ENCODE data around the gene OR5AN1. TPM values are rescaled to one million over a fixed set of nuclear protein-coding genes. Genes with fewer than 3 reads are reported as not detected.

The OR5AN1 gene
- total RNA-seq, 1 donor from 2014 or later = not detected

- no peak for ATAC-seq
- DNase-seq (ENCODE audit: low spot score) = no peak
Observed at GRCh38 chr11:59418156-59418555, 59.5 kb downstream of the OR5AN1 start.

Other genes with a start within 250 kb of the OR5AN1 start
- gene FAM111A, start 216.0 kb upstream of the OR5AN1 start, total RNA-seq = 9.3 TPM
- gene DTX4, start 186.8 kb upstream of the OR5AN1 start, total RNA-seq = 19.9 TPM
- gene MPEG1, start 146.0 kb upstream of the OR5AN1 start, total RNA-seq = 5.7 TPM
- not detected for gene OR5A2, start 67.5 kb downstream of the OR5AN1 start, total RNA-seq
- not detected for gene OR5A1, start 77.6 kb downstream of the OR5AN1 start, total RNA-seq
- not detected for gene OR4D6, start 98.1 kb downstream of the OR5AN1 start, total RNA-seq
- gene OR4D10, start 114.4 kb downstream of the OR5AN1 start, total RNA-seq = not detected
- gene OR4D11, start 144.7 kb downstream of the OR5AN1 start, total RNA-seq = not detected
- not detected for gene OR4D9, start 152.6 kb downstream of the OR5AN1 start, total RNA-seq

Measured in left lobe of liver (tissue), 2 donors.